DMS153 treated with DMSO at 0.1 percent for 48 hours (cell line): ENCODE data around the gene SEZ6L.

ENCODE experiments used
- DNase-seq: peaks from one replicate; lab custom pipeline; 2025; ENCODE audit not compliant: unreplicated experiment; lab: John Stamatoyannopoulos, UW

Gene SEZ6L

DNA sequence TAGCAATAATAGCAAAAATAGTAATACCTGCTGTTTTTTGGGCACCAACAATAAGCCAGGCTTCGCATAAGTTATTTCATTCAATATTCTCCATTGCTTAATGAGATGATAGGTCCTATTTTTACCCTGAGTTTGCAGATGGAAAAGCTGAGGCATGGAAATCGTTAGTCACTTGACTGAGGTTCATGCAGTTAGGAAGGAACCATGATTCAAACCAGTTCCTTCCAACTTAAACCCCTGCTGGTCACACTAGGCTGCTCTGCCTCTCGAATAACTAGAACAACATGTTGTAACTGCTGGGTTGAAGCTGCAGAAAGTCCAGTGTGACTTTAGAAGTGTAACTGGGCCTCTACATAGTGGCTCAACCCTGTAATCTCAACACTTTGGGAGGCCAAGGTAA, 69.3 kb downstream of the SEZ6L start:
- DNase-seq: no peak

DNA sequence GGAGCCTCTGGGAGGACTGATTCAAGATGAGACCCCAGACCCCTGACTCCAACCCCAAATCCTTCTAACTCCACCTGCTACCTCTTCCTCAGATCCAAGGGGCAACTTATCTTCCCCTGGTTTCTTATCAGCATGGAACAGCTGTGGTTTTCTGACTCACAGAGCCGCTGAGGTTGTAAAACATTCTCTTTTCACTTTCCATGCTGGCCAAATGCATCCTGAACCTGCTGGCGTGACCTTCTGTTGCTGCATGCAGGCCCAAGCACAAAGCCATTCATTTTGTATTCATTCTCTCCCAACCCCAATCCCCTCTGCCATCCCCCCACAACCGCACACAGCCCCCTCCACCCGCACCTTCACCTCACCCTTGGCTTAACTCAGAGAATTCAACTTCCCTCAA, 70.3 kb downstream of the SEZ6L start:
- no peak for DNase-seq

DNA sequence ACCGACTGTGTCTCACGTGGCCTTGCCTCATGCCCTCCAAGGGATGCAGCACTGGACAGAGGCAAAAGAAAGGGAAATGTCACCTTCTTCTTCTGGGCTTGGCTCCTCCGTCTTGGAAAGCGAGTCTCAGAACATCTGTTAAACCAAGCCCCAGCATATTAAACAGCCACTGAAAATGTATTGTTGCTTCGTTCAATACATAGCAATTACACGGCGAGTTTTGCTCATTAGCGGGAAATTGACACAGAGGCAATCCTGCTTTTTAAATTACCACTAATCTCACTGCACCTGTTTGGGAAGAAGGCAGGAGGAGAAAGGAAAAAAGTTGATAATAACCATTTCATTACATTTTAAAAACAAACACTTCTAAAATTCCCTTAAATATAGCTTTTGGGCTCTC, 72.1 kb downstream of the SEZ6L start:
- no peak for DNase-seq

DNA sequence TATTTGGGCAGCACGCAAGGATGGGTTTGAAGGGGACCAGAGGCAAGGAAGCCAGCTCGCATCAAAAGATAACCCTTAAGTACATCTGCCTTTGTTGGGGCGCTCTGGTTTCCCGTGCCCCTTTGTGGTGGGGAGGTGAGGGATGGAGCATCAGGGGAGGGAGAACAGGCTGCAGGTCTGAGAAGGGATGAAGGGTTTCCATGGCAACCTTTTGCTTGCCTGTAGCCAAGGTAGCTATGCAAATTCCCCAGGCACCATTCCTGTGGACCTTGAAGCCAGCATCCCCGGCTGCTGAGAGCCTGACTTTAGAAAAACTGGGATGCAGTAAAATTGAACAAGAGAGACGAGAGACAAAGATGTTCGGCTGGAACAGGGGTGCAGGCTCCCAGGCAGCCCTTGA, 75.7 kb downstream of the SEZ6L start:
- DNase-seq: no peak

- DNase-seq: no peak
These were observed 77.3 kb downstream of the SEZ6L start for GRCh38 chr22:26246552-26246951.

- DNase-seq: no peak
These were observed 82.6 kb downstream of the SEZ6L start for GRCh38 chr22:26251869-26252268.

- no peak for DNase-seq
These were observed 90.2 kb downstream of the SEZ6L start for GRCh38 chr22:26259510-26259909.

GRCh38 chr22:26264162-26264561, 94.9 kb downstream of the SEZ6L start:
- DNase-seq: no peak

DNA sequence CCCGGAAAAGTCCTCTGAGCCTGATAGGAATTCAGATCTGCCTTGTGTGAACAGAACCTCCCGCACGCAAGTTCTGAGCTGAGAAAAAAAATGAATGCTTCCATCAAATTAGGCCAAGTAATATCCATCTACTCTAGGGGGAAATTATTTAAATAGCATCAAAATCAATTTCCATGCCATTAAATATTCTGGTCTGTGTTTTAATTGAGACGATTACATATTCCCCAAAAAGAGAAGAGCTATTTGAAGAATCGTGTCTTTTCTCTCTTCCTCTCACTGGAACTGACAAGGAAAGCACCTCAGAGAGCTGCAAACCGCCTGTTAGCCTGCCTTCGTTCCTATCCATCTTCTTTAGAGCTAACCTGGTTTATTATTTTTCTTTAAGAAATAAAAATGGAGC, 96.0 kb downstream of the SEZ6L start:
- no peak for DNase-seq

DNA sequence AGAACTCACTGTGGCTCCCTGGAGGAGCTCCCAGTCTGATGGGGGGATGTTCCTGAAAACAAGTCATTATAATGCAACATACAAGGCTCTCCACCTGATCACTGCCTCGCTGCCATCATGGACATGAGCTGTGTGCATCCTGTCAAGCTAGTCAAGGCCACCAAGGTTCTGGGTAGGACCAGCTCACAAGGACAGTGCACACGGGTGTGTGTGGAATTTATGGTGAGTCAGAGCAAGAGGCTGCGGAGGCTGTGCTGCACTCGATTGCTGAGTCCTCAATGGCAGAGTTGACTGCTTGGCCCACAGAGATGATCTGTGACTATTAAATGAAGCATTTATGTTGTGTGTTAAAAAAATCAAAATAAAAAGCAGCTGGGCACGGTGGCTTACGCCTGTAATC, 96.6 kb downstream of the SEZ6L start:
- no peak for DNase-seq

- peak; percentile 81 for DNase-seq
These were observed 98.6 kb downstream of the SEZ6L start for GRCh38 chr22:26267856-26268255.

GRCh38 chr22:26269572-26269971, 100.3 kb downstream of the SEZ6L start:
- DNase-seq: no peak

- no peak for DNase-seq
These were observed 102.2 kb downstream of the SEZ6L start for GRCh38 chr22:26271427-26271826.

GRCh38 chr22:26273011-26273675, 103.9 kb downstream of the SEZ6L start:
- DNase-seq: peak; percentile 21

GRCh38 chr22:26276529-26277160, 107.4 kb downstream of the SEZ6L start:
- no peak for DNase-seq

- no peak for DNase-seq
These were observed 112.7 kb downstream of the SEZ6L start for GRCh38 chr22:26281941-26282340.

DNA sequence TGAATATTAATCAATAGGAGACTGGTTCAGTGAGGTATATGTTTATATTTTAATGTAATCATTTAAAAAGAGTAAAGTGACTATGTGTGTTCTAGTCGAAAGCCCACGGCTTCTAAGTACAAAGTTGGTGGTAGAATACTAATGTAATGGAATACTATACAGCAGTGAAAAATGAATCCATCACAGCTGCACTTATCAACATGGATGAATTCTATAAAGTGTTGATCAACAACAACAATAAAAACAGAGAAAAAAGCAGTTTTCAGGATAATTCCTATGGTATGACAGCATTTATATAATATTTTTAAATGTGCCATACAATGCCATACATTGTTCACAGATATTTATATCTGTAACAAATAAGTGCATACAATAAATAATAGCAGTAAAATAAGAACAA, 114.1 kb downstream of the SEZ6L start:
- no peak for DNase-seq

DNA sequence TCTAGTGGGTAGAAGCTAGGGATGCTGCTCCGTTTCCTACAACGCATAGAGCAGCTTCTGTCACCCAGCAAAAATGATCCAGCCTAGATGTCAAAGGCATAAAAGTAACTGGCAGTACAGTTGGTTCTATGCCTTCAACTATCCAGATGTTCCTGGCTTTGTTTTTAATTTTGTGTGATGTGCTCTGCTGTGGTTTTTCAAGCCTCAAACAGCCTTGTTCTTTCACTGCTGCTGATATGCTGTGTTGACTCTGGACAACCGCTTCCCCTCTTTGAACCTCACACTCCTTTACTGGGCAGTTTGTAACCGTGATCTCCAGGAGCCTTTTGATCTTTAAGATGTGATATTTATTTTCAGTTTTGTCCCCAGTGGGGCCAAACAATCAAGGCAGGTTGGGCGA, 116.4 kb downstream of the SEZ6L start:
- DNase-seq: no peak

DNA sequence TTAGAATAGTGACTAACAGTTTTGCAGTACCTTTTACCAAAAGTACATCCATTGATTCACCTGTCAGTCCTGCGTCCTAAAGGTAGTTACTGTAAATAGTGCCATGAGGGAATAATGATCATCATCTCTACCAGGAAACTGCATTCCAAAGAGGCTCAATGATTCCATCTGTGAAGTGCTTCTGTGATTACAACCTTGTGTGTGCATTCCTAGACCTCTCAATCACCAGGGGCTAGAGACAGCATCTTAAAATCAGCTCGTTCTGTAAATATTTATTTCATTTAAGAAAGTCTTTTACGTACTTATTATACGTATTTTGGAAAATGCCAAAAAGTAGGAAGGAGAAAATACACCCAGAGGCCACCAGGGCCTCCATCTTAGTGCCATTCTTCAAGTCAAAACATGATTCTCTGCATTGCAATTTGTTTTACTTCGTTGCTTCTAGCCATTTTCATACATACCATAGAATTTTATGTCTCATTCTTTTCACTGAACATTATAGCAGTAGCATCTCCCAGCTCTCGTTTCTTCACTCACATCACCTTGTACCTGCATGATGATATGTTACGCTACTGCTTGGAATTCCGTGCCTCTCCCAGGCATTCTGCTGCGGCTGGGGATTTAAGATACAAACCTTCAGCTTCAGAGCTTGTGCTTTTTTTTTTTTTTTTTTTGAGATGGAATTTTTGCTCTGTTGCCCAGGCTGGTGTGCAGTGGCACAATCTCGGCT, 117.0 kb downstream of the SEZ6L start:
- no peak for DNase-seq

- no peak for DNase-seq
These were observed 118.3 kb downstream of the SEZ6L start for GRCh38 chr22:26287382-26288225.

DNA sequence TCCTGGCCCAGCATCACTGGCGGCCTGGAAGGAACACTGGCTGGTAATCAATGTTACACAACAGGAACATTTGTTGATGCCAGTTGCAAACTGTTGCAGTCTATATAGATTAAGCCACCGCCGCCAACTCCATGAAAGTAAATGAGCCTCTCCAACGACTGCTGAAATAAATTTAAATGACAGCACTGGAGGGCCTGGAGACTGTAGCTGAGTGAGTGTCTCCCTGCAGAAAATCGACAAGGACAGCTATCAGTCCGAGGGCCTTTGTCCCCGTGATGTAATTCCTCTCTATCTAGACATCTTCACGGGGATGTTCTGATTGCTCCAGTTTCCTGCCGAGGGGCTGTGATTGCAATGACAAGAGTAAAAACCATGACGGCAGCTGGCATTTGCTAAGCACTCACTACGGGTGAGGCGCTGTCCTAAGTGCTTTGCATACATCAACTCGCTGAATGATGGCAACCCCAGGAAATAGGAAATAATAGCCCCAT, 120.4 kb downstream of the SEZ6L start:
- no peak for DNase-seq
